Smooth muscle cell (in vitro differentiated cells): Measurements from ENCODE around the gene IQGAP1. TPM values are rescaled to one million over a fixed set of nuclear protein-coding genes. Genes with fewer than 3 reads are reported as not detected.
A peak's percentile ranks its signal among the peaks of the same experiment; 100 is the strongest.

ENCODE experiments used
- DNase-seq: peaks from one replicate; lab custom pipeline; 2025; ENCODE audit not compliant: unreplicated experiment; lab: John Stamatoyannopoulos, UW
- H2AFZ ChIP-seq: fragments of 200-600 bp; sonication (generic); 2 replicates; pipeline ENCODE4 v1.6.0; 2016; ENCODE audit warnings: antibody characterized with exemption, low read depth, mild to moderate bottlenecking
- H3F3A ChIP-seq: fragments of 200-600 bp; sonication (generic); 2 replicates; pipeline ENCODE4 v1.6.0; 2017; ENCODE audit warnings: antibody characterized with exemption, low read depth
- H3K27ac ChIP-seq: fragments of 200-600 bp; sonication (generic); 2 replicates; pipeline ENCODE4 v1.5.1; 2016; ENCODE audit warnings: low read depth, mild to moderate bottlenecking
- H3K27me3 ChIP-seq: fragments of 200-600 bp; sonication (generic); 2 replicates; pipeline ENCODE4 v1.6.1; 2016; ENCODE audit warnings: low read depth, mild to moderate bottlenecking
- H3K36me3 ChIP-seq: fragments of 200-600 bp; sonication (generic); 2 replicates; pipeline ENCODE4 v1.5.1; 2016; ENCODE audit warnings: low read depth
- H3K4me1 ChIP-seq: fragments of 200-600 bp; sonication (generic); 2 replicates; pipeline ENCODE4 v1.5.1; 2016; ENCODE audit warnings: low read depth
- H3K4me2 ChIP-seq: fragments of 200-600 bp; sonication (generic); 2 replicates; pipeline ENCODE4 v1.6.0; 2016; ENCODE audit warnings: mild to moderate bottlenecking
- H3K4me3 ChIP-seq: fragments of 200-600 bp; sonication (generic); 2 replicates; pipeline ENCODE4 v1.5.1; 2016; ENCODE audit warnings: mild to moderate bottlenecking
- H3K79me2 ChIP-seq: fragments of 200-600 bp; sonication (generic); 2 replicates; pipeline ENCODE4 v1.6.0; 2016; ENCODE audit warnings: low read depth, mild to moderate bottlenecking
- H3K9ac ChIP-seq: fragments of 200-600 bp; sonication (generic); 2 replicates; pipeline ENCODE4 v1.6.0; 2016; ENCODE audit warnings: low read depth
- H3K9me3 ChIP-seq: fragments of 200-600 bp; sonication (generic); replicated peaks from 2 replicates; pipeline ENCODE4 v1.5.1; 2016; ENCODE audit warnings: low read depth
- H4K20me1 ChIP-seq: fragments of 200-600 bp; sonication (generic); 2 replicates; pipeline ENCODE4 v1.6.0; 2016; ENCODE audit warnings: low read depth
- WGBS: methylation state at CpG from one replicate; pipeline ENCODE4 v1.1.7; 2016; ENCODE audit warnings: low lambda C conversion rate; 5-methylcytosine and 5-hydroxymethylcytosine counted together
- polyA plus RNA-seq: library from polyadenylated mRNA; unstranded; fragments of >200 nt; fragmentation: Nextera tagmentation; extraction: Ambion mirVana; gene quantifications from 2 replicates; pipeline ENCODE4 v1.2.1, GENCODE V29; 2016
- total RNA-seq: library from RNA; depleted of rRNA; stranded (reverse); fragments of >200 nt; gene quantifications from 2 replicates; pipeline ENCODE4 v1.2.3, GENCODE V29; 2014
- TF ChIP-seq, protein P1 (sequence below): fragments of 200-600 bp; sonication (generic); IDR thresholded peaks from 2 replicates; pipeline ENCODE4 v1.5.1; 2017; ENCODE audit warnings: borderline replicate concordance, mild to moderate bottlenecking, antibody characterized with exemption; ENCODE audit not compliant: insufficient read depth, poor library complexity, severe bottlenecking

The IQGAP1 gene
- total and polyA plus RNA-seq, 2 experiments from 2014 or later, result 59.3 to 185 TPM

DNA sequence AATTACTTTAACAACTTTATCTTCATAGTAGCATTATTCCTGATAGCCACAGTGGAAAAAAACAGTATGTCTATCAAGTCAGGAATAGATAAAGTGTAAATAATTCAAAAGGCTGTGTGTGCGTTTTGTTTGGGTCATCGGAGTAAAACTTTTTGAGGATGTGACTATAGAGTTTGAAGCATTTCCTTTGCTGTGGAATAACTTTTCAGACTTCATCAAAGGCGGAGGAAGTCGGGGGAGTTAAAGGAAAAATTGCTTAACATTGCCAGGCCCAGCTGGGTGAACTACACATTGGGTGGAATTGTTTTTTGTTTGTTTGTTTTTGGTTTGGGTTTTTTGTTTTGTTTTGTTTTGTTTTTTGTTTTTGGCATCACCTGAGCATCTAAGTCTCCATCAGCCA, 71.3 kb downstream of the IQGAP1 start:
- DNase-seq, result no peak
- H4K20me1 ChIP-seq, result peaks cover 38% of the 10 kb centered on the region
- H3F3A ChIP-seq, result peaks cover 7% of the 10 kb centered on the region
- 37% methylated on average over 4 of the region's 4 CpGs for WGBS
- peaks cover 20% of the 10 kb centered on the region for H3K79me2 ChIP-seq
- peak overlapping the region; percentile 1 for H3K4me2 ChIP-seq
- TF ChIP-seq, protein P1, sequence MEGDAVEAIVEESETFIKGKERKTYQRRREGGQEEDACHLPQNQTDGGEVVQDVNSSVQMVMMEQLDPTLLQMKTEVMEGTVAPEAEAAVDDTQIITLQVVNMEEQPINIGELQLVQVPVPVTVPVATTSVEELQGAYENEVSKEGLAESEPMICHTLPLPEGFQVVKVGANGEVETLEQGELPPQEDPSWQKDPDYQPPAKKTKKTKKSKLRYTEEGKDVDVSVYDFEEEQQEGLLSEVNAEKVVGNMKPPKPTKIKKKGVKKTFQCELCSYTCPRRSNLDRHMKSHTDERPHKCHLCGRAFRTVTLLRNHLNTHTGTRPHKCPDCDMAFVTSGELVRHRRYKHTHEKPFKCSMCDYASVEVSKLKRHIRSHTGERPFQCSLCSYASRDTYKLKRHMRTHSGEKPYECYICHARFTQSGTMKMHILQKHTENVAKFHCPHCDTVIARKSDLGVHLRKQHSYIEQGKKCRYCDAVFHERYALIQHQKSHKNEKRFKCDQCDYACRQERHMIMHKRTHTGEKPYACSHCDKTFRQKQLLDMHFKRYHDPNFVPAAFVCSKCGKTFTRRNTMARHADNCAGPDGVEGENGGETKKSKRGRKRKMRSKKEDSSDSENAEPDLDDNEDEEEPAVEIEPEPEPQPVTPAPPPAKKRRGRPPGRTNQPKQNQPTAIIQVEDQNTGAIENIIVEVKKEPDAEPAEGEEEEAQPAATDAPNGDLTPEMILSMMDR, result no peak
- peaks cover 7% of the 10 kb centered on the region for H3K4me1 ChIP-seq
- H3K27ac ChIP-seq, result peak overlapping the region; percentile 50
- H3K27me3 ChIP-seq, result no peaks in the 10 kb centered on the region
- H3K4me3 ChIP-seq, result no peak overlapping the region
- peaks cover 14% of the 10 kb centered on the region for H3K36me3 ChIP-seq
- H3K9ac ChIP-seq, result peak overlapping the region; percentile 0
- no peak overlapping the region for H2AFZ ChIP-seq
- H3K9me3 ChIP-seq, result no peaks in the 10 kb centered on the region

- Histone ChIP-seq H3K4me3 (no peak overlapping the region), H3K9me3 (no peaks in the 10 kb centered on the region), H2AFZ (no peak overlapping the region), H3K9ac (no peak overlapping the region), H3K36me3 (peaks cover 6% of the 10 kb centered on the region), H3F3A (peaks cover 7% of the 10 kb centered on the region), H4K20me1 (peaks cover 44% of the 10 kb centered on the region), H3K27me3 (no peaks in the 10 kb centered on the region), H3K79me2 (peaks cover 21% of the 10 kb centered on the region), H3K4me2 (peak overlapping the region; percentile 1), H3K27ac (peak overlapping the region; percentile 50), H3K4me1 (peaks cover 7% of the 10 kb centered on the region)
- TF ChIP-seq, protein P1, result no peak
- DNase-seq, result no peak
- 98% methylated on average over 6 of the region's 6 CpGs for WGBS
These were observed 72.2 kb downstream of the IQGAP1 start for GRCh38 chr15:90460142-90460824.

DNA sequence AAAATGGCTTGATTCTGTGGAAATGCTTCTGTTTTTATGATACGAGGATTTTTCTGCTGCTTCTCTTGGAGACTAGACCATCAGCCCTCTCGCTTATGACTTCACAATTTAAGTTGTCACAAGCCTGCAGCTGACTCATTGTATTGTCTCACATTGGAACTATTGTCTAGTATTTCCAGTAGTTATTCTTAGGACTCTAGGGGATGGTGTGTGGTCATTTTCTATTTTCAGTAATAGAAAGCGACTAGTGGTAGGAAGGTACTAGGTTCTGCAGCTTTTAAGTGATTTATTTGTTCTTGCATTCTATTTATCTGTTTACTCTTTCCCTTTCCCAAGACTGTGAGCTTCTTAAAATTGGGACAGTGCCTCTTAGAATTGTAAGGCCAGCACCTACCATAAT, 75.3 kb downstream of the IQGAP1 start:
- Histone ChIP-seq H3K27ac (peak overlapping the region; percentile 91), H3K4me2 (peak overlapping the region; percentile 41), H3K4me3 (no peak overlapping the region), H3K9me3 (no peaks in the 10 kb centered on the region), H3K9ac (peak overlapping the region; percentile 57), H3K79me2 (peaks cover 30% of the 10 kb centered on the region), H3K36me3 (peaks cover 27% of the 10 kb centered on the region), H4K20me1 (peaks cover 56% of the 10 kb centered on the region), H2AFZ (no peak overlapping the region), H3K27me3 (no peaks in the 10 kb centered on the region), H3K4me1 (peaks cover 7% of the 10 kb centered on the region), H3F3A (peaks cover 7% of the 10 kb centered on the region)
- TF ChIP-seq, protein P1, result no peak
- DNase-seq, result no peak
- 60% methylated on average over 3 of the region's 3 CpGs for WGBS
